Activated naive CD4-positive, alpha-beta T cell treated with anti-CD3 and anti-CD28 coated beads for 36 hours (primary cell): Measurements from ENCODE around the gene RNF126. TPM values are rescaled to one million over a fixed set of nuclear protein-coding genes. Genes with fewer than 3 reads are reported as not detected.
"Not testable (repeated sequence)": the region's sequence is repeated elsewhere in the genome, so short reads cannot be mapped to it uniquely, and the experiment has no call there.

ENCODE experiments used
- CTCF ChIA-PET: fragments of 350-600 bp; sonication (Branson Sonifier 250); formaldehyde crosslinking; loops from one replicate; lab custom pipeline; 2021; ENCODE audit warnings: antibody characterized with exemption; lab: Charles Lee
- DNase-seq: peaks from one replicate; pipeline ENCODE4 v3.0.0-alpha.2; 2020
- H3K27ac Mint-ChIP-seq: one replicate; pipeline ENCODE4 v1.8.0; 2021; ENCODE audit warnings: mild to moderate bottlenecking, mixed read lengths
- H3K27me3 Mint-ChIP-seq: one replicate; pipeline ENCODE4 v1.8.0; 2021; ENCODE audit warnings: low read depth, mixed read lengths
- H3K36me3 Mint-ChIP-seq: one replicate; pipeline ENCODE4 v1.8.0; 2021; ENCODE audit warnings: low read depth, mixed read lengths
- H3K4me1 Mint-ChIP-seq: one replicate; pipeline ENCODE4 v1.8.0; 2021; ENCODE audit warnings: low read depth, mixed read lengths
- H3K4me3 Mint-ChIP-seq: one replicate; pipeline ENCODE4 v1.8.0; 2021; ENCODE audit warnings: mild to moderate bottlenecking, moderate library complexity, mixed read lengths
- H3K9me3 Mint-ChIP-seq: one replicate; pipeline ENCODE4 v1.8.0; 2021; ENCODE audit warnings: mixed read lengths
- intact Hi-C: fragments of 100-400 bp; cut with micrococcal nuclease; formaldehyde crosslinking; loops from one replicate; pipeline ENCODE4 v1.15.1; 2023
- total RNA-seq, 2 experiments: library from RNA; stranded (reverse); gene quantifications; one replicate each; pipeline ENCODE4 v1.2.3, GENCODE V29; 2021

The RNF126 gene
- total RNA-seq, result 100 to 1,000 TPM in 1 of 2 experiments, 10 to 100 TPM in 1; 99.5 to 108 TPM

- intact Hi-C loops, result loop anchor here (1.0 to 5.0 kb wide), 7 partner anchors 17 to 744 kb away; partner anchors contain the start of genes BSG, CDC34, CIRBP and DAZAP1
- CTCF ChIA-PET, result interaction anchor here (1.0 to 1.2 kb wide), 2 partner anchors 14 to 71 kb away, joined by 3 to 8 read pairs; no protein-coding TSS in a partner anchor
- DNase-seq, result peak; percentile 95
- peak within 1 kb of the TSS; percentile 98 for H3K27ac Mint-ChIP-seq
- H3K36me3 Mint-ChIP-seq, result peaks cover 23% of the 10 kb centered on the region
- peak within 1 kb of the TSS; percentile 99 for H3K4me3 Mint-ChIP-seq
- H3K4me1 Mint-ChIP-seq, result peaks cover 40% of the 10 kb centered on the region
- H3K27me3 Mint-ChIP-seq, result no peaks in the 10 kb centered on the region
- H3K9me3 Mint-ChIP-seq, result no peaks in the 10 kb centered on the region
Measured at GRCh38 chr19:662962-663681, at the start of gene RNF126. Gene RNF126 (minus strand): TSS chr19:663214. CDS start chr19:663121, 93 bp downstream.

DNA sequence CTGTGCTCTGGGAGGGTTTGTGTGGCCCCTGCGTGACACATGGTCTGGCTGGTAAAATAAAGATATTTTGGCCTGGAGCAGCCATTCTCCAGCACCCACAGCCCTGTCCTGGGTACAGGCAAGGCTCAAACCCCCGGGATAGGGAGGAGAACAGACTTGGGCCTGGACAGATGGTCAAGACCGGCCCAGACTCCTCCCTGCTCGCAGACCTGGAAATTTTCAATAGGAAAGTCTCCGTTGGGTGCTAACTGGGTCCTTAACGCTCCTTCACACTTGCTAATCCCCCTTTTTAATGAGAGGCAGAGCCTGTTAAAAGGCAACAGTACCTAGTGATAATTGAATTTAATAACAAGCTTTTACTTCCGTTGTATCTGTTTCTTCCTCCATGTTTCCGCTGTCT lies 48.2 kb upstream of the RNF126 start:
- H3K27ac Mint-ChIP-seq, result no peak overlapping the region
- peaks cover 22% of the 10 kb centered on the region for H3K27me3 Mint-ChIP-seq
- CTCF ChIA-PET, result no interaction called here
- no peak for DNase-seq
- no peak overlapping the region for H3K4me3 Mint-ChIP-seq
- no peaks in the 10 kb centered on the region for H3K36me3 Mint-ChIP-seq
- peaks cover 9% of the 10 kb centered on the region for H3K9me3 Mint-ChIP-seq
- H3K4me1 Mint-ChIP-seq, result no peaks in the 10 kb centered on the region
- intact Hi-C loops, result no loop called here

GRCh38 chr19:710767-711166 lies 47.8 kb upstream of the RNF126 start:
- Mint-ChIP-seq H3K36me3 (no peaks in the 10 kb centered on the region), H3K9me3 (peaks cover 7% of the 10 kb centered on the region), H3K4me1 (no peaks in the 10 kb centered on the region), H3K27ac (no peak overlapping the region), H3K27me3 (peaks cover 22% of the 10 kb centered on the region), H3K4me3 (no peak overlapping the region)
- intact Hi-C loops, result no loop called here
- DNase-seq, result no peak
- CTCF ChIA-PET, result no interaction called here

DNA sequence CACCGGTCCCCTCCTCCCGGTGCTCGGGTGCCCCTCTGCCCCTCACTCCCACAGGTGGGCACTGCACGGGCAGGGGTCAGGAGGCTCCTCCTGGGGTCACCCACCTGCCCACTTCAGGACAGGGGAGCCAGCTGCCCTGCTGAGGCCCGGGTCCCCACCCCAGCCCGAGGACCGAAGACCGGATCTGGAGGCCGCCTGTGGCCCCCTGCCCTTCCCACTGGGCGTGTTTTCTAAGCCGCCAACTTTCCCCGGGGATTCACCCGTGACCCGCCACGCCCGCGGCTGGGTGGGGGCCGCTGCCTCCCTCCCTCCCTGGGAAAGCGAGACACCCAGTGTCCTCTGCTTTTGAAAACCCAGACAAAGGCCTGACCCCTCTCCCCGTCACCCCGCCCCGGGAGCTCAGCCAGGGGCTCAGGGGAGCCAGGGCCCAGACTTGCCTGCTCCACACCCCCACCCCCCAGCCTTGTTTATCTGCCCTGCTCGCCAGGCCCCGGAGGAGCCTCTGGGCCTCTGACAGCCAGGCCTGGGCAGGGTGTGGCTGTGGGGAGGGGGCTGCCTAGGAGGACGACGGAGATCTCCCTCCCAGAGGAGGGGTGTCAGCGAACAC lies 47.1 kb upstream of the RNF126 start:
- H3K36me3 Mint-ChIP-seq, result no peaks in the 10 kb centered on the region
- peaks cover under 1% of the 10 kb centered on the region for H3K9me3 Mint-ChIP-seq
- no peaks in the 10 kb centered on the region for H3K4me1 Mint-ChIP-seq
- intact Hi-C loops, result no loop called here
- CTCF ChIA-PET, result no interaction called here
- peaks cover 22% of the 10 kb centered on the region for H3K27me3 Mint-ChIP-seq
- no peak overlapping the region for H3K4me3 Mint-ChIP-seq
- H3K27ac Mint-ChIP-seq, result no peak overlapping the region
- DNase-seq, result no peak

DNA sequence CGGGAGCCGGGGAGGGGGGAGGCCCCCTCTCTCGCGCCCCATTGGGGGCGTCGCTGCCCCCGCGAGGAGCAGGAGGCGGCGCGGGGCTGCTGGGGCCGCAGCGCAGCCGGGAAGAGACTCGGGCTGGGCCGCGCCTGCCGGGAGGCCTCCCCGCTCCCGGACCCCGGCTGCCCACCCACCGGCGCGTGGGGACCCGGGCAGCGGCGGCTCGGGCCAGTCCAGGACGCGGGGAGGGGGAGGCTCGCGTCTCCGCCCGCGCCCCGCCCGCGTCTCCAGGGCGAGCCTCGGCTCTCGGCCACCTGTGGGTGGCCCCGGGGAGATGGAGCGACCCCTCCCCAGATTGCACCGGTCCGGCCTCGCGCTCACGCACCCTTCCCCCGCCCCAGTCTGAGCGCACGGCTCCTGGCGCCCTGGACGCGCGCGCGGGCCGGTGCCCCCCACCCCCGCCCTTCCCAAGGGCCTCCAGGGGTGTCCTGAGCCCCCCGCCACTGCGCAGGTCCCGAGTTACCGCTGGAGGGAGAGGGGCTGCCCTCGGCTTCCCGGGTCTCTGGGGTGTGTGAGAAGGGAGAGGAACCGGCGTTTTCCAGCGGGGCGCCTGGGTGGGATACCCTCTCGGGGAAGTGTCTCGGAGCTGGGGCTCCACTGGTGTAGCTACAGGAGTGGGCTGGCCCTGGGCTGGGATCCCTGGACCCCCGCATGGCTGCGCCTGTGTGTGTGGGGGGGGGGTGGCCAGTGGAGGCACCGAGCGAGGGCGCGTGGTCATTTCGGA lies 46.4 kb upstream of the RNF126 start:
- intact Hi-C loops, result no loop called here
- no peak for DNase-seq
- Mint-ChIP-seq H3K4me1 (peaks cover 2% of the 10 kb centered on the region), H3K9me3 (no peaks in the 10 kb centered on the region), H3K36me3 (no peaks in the 10 kb centered on the region), H3K27me3 (peaks cover 22% of the 10 kb centered on the region), H3K27ac (no peak overlapping the region), H3K4me3 (no peak overlapping the region)
- CTCF ChIA-PET, result no interaction called here

DNA sequence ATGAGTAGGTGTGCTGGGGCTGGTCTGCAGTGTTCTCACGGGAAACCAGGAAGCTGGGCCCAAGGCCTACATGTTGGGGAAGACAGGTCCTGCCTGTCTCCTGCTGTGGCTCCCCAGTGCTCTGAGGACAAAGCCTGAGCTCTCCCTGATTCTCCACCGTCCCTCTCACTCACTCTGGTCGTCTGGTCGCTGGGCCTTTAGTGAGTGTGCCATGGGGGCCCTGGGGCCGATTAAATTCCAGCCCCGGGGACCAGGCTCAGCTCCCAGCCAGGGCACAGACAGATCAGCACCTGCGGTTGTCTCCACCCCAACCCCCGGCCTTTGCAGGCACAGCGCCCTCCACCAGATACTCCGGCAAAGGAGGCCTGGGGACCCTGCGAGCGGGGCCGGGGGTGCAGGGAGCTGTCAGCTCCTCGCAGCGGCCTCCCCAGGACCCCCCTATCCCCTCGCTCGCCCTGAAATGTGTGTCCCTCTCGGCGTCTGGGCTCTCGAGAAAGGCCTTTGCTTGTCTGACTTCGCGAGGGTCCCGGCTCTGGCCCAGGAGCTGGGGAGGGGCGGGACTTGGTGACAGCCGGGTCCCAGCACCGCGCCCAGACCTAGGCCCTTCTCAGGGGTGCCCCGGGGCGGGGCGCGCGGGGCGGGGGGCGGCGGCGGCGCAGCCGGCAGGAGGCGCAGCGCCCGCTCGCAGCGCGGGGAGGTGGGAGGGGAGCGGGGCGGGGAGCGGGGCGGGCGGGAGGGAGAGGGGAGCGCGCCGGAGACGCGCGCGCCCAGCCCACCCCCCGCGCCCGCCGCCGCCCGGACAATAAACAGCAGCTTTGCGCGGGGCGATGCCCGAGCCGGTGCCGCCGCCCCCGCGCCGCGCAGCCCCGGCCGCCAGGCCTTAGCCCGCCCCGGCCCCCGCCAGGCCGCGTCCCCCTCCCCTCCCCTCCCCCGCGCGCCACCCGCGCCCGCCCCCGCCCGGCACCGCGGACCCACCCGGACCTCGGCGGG lies 45.4 kb upstream of the RNF126 start, which contains the start of gene PALM:
TSS of gene PALM (plus strand) at position 782 of the 990 bp plus-strand sequence. CDS start 212 bp downstream, outside the sequence.
- CTCF ChIA-PET, result interaction anchor here (1.0 kb wide), 1 partner anchor 26 kb away, joined by 3 read pairs; no protein-coding TSS in a partner anchor
- peaks cover 8% of the 10 kb centered on the region for H3K4me1 Mint-ChIP-seq
- peaks cover 25% of the 10 kb centered on the region for H3K27me3 Mint-ChIP-seq
- DNase-seq, result no peak
- H3K9me3 Mint-ChIP-seq, result no peaks in the 10 kb centered on the region
- H3K4me3 Mint-ChIP-seq, result no peak within 1 kb of the TSS
- H3K27ac Mint-ChIP-seq, result no peak within 1 kb of the TSS
- H3K36me3 Mint-ChIP-seq, result no peaks in the 10 kb centered on the region
- intact Hi-C loops, result no loop called here

DNA sequence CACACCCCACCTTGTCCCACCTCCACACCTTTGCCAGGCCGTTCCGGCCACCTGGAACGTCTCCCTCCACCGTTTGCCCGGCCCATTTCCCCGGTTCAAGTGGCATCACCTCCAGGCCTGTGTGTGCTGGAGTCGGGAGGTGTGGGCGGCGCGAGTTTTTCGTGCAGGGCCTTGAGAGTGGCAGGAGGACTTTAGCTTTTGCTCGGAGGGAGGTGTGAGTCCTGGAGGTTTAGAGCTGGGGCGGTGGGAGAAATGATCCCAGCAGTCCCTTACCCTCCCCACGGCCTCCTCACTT lies 41.4 kb upstream of the RNF126 start:
- Mint-ChIP-seq H3K9me3 (no peaks in the 10 kb centered on the region), H3K4me3 (no peak overlapping the region), H3K4me1 (peaks cover 13% of the 10 kb centered on the region), H3K27me3 (peaks cover 22% of the 10 kb centered on the region), H3K36me3 (no peaks in the 10 kb centered on the region), H3K27ac (no peak overlapping the region)
- intact Hi-C loops, result no loop called here
- DNase-seq, result no peak
- CTCF ChIA-PET, result no interaction called here

DNA sequence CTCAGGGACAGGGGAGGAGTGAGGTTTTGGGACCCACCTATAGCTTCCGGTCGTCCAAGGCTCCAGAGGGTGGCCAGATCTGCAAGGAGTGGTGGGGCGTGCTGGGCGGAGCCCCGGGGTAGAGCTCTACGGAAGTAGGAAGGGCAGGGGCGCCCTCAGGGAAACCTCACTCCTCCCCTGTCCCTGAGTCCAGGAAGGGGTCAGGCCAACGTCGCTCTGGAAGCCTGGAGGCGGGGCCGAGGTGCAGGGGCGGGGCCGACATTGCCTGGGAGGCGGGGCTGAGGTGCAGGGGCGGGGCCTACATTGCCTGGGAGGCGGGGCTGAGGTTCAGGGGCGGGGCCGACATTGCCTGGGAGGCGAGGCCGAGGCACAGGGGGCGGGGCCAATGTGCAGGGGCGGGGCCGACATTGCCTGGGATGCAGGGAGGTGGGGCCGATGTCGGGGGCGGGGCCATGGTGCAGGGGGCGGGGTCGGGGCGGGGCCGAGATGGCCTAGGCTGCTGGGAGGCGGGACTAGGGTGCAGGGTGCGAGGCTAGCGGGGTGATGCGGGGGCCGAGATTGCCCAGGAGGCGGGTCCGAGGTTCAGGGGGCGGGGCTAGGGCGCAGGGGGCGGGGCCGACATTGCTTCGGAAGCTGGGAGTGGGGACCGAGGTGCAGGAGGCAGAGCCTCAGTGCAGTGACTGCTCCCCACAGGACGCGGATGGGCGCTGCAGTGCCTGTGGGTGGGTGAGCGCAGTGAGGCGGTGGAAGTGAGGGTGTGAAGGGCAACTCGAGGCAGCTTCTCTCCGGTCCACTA lies 40.8 kb upstream of the RNF126 start:
- Mint-ChIP-seq H3K36me3 (no peaks in the 10 kb centered on the region), H3K4me1 (peaks cover 13% of the 10 kb centered on the region), H3K9me3 (no peaks in the 10 kb centered on the region), H3K27ac (no peak overlapping the region), H3K27me3 (peaks cover 24% of the 10 kb centered on the region), H3K4me3 (peak overlapping the region; percentile 4)
- DNase-seq, result peak; percentile 68
- intact Hi-C loops, result loop anchor here (1.0 kb wide), 1 partner anchor 24 kb away; no protein-coding TSS in a partner anchor
- CTCF ChIA-PET, result interaction anchor here (0.7 kb wide), 1 partner anchor 52 kb away, joined by 3 read pairs; no protein-coding TSS in a partner anchor

DNA sequence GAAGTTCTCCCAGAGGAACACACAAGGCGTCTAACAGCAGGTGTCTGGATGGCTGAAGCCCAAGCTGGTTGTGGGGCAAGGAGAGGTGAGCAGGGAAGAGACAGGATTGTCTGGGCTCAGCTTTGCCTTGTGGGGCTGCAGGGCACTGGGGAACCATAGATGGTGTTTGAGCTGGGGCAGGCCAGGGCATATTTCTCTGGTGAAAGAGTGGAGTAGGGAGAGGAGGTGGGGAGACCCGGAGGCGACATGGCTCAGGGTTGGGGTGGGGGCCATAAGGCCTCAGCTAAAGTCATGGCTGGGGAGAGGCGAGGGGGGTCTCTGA lies 40.3 kb upstream of the RNF126 start:
- intact Hi-C loops, result loop anchor here (1.0 kb wide), 1 partner anchor 23 kb away; no protein-coding TSS in a partner anchor
- no peaks in the 10 kb centered on the region for H3K36me3 Mint-ChIP-seq
- H3K27me3 Mint-ChIP-seq, result peaks cover 27% of the 10 kb centered on the region
- H3K4me1 Mint-ChIP-seq, result peaks cover 13% of the 10 kb centered on the region
- H3K4me3 Mint-ChIP-seq, result peak overlapping the region; percentile 4
- H3K9me3 Mint-ChIP-seq, result no peaks in the 10 kb centered on the region
- H3K27ac Mint-ChIP-seq, result no peak overlapping the region
- no peak for DNase-seq
- CTCF ChIA-PET, result interaction anchor here (0.7 kb wide), 1 partner anchor 52 kb away, joined by 3 read pairs; no protein-coding TSS in a partner anchor

- H3K9me3 Mint-ChIP-seq, DNase-seq, H3K4me3 Mint-ChIP-seq, H3K36me3 Mint-ChIP-seq, CTCF ChIA-PET, H3K27ac Mint-ChIP-seq: not testable (repeated sequence)
- Mint-ChIP-seq H3K27me3 (peaks cover 23% of the 10 kb centered on the region), H3K4me1 (peaks cover 13% of the 10 kb centered on the region)
- intact Hi-C loops, result loop anchor here (1.0 kb wide), 1 partner anchor 23 kb away; no protein-coding TSS in a partner anchor
Measured at GRCh38 chr19:702847-703246, 39.8 kb upstream of the RNF126 start.

- H3K27me3 Mint-ChIP-seq, result peaks cover 25% of the 10 kb centered on the region
- H3K9me3 Mint-ChIP-seq, H3K36me3 Mint-ChIP-seq, DNase-seq, H3K4me3 Mint-ChIP-seq, intact Hi-C loops, H3K27ac Mint-ChIP-seq: not testable (repeated sequence)
- CTCF ChIA-PET, result interaction anchor here (1.6 kb wide), 1 partner anchor 41 kb away, joined by 3 read pairs; no protein-coding TSS in a partner anchor
- peaks cover 13% of the 10 kb centered on the region for H3K4me1 Mint-ChIP-seq
Measured at GRCh38 chr19:699885-700284, 36.9 kb upstream of the RNF126 start.
